HG03558 (cell line): ENCODE data around the gene KRTAP5-9.
"Not testable (repeated sequence)": the region's sequence is repeated elsewhere in the genome, so short reads cannot be mapped to it uniquely, and the experiment has no call there.

ENCODE experiments used
- ATAC-seq: cut with Tn5 transposase; IDR thresholded peaks from one replicate; pipeline ENCODE4 v1.9.1; 2021; ENCODE audit warnings: moderate number of reproducible peaks; ENCODE audit not compliant: unreplicated experiment; ENCODE audit errors: extremely low read depth

The KRTAP5-9 gene

DNA sequence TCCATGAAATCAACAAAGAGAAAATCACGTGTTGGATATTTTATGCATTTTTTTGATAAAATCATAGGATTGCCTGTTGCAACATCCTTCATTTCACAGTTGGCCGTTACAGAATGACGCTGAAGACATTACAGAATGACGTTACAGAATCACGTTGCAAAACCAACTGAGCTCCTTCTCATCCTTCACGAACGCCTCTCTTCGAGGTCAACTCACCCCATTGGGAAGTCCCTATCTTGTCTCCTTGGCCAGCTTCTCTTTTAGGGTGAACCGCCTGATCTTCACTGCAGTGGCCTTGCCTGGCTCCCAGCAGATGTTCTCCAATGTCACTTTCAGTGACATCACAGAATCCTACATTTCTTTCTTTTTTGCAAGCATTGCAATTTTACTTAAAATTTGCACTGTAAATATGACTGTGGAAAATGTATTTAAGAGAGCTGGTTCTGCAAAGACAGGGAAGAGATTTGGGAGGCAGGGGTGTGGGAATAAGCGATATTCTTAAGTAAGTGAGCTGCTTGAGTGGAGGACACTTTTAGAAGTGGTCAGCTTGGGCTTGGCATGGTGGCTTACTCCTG is 16.1 kb upstream of the KRTAP5-9 start:
- no peak for ATAC-seq

DNA sequence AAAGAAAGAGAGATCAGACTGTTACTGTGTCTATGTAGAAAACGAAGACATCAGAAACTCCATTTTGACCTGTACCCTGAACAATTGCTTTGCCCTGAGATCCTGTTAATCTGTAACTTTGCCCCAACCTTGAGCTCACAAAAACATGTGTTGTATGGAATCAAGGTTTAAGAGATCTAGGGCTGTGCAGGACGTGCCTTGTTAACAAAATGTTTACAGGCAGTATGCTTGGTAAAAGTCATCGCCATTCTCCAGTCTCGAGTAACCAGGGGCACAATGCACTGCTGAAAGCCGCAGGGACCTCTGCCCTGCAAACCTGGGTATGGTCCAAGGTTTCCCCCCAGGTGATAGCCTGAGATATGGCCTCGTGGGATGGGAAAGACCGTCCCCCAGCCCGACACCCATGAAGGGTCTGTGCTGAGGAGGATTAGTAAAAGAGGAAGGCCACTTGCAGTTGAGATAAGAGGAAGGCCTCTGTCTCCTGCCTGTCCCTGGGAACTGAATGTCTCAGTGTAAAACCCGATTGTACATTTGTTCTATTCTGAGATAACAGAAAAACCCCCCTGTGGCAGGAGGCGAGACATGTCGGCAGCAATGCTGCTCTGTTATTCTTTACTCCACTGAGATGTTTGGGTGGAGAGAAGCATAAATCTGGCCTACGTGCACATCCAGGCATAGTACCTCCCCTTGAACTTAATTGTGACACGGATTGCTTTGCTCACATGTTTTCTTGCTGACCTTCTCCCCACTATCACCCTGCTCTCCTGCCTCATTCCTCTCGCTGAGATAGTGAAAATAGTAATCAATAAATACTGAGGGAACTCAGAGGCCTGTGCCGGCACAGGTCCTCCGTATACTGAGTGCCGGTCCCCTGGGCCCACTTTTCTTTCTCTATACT is 13.3 kb upstream of the KRTAP5-9 start:
- ATAC-seq = not testable (repeated sequence)

DNA sequence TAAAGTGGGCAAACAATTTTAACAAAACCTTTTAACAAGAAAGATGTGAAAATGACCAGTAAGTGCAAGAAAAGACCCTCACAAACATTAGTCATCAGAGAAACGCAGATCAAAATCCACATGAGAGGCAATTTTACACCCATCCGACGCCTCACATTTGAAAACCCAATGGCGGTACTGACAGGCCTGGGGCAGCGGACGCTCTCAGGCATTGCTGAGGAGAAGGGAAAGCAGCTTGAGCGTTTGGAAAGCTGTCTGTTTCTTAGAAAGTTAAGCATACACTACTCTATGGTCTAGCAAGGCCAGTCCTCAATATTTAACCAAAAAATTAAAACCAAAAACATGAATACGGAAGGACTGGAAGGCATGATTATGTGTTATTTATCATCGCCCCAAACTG is 12.4 kb upstream of the KRTAP5-9 start:
- ATAC-seq = no peak

DNA sequence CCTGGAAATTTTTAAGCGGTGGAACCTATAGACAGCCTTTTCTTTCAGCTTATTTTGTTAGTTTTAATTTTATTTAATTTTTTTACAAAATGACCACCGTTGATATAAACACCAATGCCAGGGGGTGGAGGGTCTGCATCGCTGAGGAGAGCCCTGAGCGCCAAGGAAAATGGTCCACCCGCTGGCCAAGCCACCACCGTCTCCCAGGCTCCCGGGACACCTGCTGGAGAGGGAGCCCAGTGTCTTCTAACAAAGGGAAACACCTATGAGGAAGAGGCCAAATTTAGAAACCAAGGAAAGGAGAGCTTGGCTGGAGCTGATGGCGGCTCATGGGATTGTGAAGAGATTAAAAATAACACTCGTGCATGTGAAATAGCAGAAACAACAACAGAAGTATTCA is 10.7 kb upstream of the KRTAP5-9 start:
- ATAC-seq = no peak

DNA sequence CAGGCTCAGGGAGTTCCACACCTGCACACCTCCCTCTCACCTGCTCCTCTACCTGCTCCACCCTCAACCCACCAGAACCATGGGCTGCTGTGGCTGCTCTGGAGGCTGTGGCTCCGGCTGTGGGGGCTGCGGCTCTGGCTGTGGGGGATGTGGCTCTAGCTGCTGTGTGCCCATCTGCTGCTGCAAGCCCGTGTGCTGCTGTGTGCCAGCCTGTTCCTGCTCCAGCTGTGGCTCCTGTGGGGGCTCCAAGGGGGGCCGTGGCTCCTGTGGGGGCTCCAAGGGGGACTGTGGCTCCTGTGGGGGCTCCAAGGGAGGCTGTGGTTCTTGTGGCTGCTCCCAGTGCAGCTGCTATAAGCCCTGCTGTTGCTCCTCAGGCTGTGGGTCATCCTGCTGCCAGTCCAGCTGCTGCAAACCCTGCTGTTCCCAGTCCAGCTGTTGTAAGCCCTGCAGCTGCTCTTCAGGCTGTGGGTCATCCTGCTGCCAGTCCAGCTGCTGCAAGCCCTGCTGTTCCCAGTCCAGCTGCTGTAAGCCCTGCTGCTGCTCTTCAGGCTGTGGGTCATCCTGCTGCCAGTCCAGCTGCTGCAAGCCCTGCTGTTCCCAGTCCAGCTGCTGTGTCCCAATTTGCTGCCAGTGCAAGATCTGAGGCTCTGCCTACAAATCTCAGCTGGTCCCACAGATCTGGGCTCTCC is 10.1 kb upstream of the KRTAP5-9 start, which contains the start of gene KRTAP5-8:
KRTAP5-8 (plus strand) TSS at position 49 of the 689 bp plus-strand sequence; CDS start at position 80, 31 bp downstream.
- ATAC-seq = not testable (repeated sequence)

DNA sequence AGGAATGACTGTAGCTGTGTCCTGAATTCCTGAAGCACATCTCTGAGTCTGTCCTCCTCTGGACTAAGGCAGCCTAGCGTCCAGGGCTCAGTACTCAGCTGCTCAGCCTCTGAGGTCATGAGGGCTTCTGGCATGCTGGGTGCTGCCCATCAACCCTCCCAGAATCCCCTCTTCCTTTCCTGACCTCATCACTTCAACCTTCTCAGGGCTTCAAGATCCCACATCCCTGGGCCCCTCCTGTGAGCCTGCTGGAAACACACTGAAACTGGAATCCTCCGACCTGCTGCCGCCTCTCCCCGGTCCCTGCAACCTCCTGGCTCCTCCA is 9.6 kb upstream of the KRTAP5-9 start:
- no peak for ATAC-seq

DNA sequence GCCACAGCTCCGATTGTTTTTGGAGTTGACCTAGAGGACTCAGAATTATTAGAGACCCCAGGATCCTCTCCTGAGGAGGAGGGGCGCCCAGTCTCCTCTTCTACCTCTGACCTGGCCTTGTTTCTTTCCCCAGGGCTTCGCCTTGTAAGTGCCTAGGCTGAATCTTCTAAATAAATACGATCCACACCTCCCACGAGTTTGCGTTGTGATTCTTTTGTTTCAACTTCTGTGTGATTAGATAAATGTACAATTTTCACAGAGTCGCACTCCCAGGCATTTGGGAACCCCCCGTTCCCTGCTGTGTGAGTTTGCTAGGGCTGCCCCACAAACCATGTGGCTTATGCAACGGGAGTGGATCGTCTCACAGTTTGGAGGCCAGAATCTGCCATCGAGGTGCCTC is 9.2 kb upstream of the KRTAP5-9 start:
- ATAC-seq = no peak

DNA sequence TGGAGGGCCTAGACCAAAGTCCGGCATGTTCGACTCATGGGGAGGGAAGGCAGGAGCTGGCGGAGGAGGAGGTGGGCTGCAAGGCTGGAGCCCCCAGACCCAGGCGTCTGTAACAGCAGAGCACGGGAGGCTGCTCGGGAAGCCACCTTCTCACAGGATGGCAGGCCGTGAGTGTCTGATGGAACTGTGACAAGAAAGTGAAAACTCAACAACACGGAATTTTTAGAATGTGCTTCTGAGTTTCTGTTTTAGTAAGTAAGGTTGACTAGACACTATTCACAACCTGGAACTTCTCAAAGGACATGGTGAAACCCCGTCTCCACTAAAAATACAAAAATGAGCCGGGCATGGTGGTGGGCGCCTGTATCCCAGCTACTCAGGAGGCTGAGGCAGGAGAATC is 8.2 kb upstream of the KRTAP5-9 start:
- not testable (repeated sequence) for ATAC-seq

DNA sequence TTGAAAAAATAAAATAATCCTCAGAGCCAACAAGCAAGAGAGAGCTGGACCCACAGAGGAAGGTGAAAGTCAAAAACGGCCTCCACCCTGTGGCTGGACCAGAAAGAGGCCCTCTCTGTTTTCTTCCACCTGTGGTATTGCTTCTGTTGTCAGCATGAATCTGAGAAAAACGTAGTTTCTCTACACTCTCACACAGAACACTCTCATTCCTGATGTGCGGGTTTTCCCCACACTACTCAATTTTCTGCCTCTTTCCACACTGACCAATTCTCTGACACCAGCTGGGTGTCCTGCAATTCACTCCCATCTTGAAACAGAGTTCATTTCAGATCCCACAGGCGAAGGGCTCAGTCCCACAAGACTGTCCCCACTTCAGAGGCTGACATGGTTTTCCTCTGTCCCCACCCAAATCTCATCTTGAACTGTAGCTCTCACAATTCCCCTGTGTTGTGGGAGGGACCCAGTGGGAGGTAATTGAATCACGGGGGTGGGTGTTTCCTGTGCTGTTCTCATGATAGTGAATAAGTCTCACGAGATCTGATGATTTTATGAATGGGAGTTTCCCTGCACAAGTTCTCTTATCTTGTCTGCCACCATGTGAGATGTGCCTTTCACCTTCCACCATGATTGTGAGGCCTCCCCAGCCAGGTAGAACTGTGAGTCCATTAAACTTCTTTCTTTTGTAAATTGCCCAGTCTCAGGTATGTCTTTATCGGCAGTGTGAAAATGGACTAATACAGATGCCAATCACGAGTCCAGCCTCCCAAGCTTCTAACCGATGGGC is 7.5 kb upstream of the KRTAP5-9 start:
- ATAC-seq = not testable (repeated sequence)

DNA sequence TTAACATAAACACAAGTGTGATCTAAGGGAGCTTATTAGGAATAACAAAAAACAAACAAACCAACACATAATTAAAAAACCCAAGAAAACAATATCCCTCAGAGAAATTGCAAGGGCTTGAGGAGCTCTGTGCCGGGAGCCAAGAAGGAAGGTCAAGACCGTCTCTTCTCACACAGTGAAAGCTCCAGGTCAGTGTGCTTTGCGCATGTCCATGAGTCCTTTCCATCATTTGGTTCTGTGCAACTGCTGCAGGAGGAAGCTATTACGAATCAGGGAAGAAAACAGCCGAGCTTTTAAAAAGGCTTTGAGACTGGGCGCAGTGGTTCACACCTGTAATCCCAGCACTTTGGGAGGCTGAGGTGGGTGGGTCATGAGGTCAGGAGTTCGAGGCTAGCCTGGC is 5.8 kb upstream of the KRTAP5-9 start:
- ATAC-seq = no peak

DNA sequence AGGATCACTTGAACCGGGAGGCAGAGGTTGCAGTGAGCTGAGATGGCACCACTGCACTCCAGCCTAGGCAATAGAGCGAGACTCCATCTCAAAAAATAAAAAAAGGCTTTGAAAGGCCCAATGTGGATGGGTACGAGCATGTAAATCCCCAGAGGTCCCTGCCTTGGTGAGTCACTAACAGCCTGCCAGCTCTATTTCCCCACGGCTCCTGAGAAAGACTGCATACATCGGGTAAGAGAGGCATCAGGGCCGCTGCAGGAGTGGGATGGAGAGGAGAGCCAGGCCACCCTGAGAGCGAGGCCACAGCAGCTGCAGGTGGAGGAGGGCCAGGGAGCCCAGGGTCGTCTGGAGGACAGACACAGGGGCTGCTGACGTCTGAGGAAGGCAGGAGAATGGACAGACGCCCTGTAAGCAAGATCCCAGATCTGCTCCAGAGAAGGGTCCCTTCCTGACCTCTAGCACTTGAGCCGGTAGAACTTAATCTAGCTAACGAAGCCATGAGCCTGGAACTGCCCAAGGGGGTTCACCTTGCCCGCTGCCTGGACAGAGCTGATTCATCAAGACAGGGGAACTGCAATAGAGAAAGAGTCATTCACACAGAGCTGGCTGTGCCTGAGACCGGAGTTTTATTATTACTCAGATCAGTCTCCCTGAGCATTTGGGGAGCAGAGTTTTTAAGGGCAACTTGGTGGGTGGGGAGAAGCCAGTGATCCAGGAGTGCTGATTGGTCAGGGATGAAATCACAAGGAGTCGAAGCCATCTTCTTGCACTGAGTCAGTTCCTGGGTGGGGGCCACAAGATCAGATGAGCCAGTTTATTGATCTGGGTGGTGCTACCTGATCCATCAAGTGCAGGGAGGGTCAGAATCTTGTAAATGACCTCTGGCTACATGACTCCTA is 5.1 kb upstream of the KRTAP5-9 start:
- no peak for ATAC-seq

DNA sequence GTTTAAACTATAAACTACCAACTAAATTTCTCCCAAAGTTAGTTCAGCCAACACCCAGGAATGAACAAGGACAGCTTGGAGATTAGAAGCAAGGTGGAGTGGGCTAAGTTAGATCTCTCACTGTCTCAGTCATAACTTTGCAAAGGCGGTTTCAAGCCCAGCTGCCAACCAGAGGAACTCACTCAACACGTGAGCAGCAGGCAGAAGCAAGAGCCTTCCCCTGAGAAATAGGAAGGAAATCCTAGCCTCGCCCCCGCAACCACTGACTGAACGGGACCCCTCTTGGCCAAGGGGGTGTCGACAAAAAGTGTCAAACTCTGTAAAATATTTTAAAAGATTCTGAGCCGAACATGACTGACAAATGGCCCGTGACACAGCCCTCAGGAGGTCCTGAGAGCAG is 4.4 kb upstream of the KRTAP5-9 start:
- no peak for ATAC-seq

DNA sequence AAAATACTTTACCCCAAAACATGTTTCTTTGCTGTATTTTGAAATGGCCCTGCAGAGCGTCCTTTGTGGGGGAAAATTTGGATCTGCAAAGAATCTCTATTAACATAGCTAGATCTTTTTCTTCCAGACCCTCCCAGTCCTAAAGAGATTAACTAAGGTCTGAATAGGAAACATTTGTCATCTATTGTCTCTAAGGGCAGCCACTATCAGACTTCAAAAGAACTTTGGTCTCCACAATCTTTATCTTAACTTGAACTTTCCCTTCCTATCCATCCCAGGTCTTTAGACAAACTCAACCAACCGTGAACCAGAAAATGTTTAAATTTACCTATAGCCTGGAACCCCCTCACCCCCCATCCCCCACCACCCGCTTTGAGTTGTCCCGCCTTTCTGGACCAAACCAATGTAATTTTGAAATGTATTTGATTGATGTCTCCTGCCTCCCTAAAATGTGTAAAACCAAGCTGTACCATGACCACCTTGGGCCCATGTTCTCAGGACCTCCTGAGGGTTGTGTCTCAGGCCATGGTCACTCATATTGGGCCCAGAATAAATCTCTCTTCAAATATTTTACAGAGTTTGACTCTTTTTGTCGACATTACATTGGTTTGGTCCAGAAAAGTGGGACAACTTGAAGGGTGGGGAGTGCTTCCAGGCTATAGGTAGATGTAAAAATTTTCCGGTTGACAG is 3.5 kb upstream of the KRTAP5-9 start:
- no peak for ATAC-seq

DNA sequence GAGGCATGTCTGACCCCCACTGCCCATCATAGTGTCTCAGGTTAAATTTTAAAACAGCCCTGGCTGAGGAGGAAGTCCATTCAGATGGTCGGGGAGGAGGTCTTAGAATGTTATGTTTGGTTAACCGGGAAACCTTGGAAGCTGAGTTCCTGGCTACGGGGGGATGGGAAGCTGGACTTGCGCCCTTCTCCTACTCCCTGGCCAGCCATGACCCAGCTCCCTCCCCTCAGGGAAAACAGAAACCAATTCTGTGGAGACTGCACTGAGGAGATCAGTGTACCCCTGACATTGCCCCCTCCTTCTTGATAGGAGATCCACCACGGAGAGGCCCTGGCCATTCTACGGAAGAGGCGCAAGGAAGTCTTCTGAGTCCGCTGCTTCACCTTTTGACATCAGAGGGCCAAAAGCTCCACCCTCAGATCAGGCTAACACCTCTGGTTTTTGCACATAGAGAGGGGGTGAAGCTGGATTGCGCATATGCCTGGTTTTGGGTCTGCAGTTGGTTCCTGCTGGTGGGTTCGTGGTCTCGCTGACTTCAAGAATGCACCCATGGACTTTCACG is 2.7 kb upstream of the KRTAP5-9 start:
- no peak for ATAC-seq

DNA sequence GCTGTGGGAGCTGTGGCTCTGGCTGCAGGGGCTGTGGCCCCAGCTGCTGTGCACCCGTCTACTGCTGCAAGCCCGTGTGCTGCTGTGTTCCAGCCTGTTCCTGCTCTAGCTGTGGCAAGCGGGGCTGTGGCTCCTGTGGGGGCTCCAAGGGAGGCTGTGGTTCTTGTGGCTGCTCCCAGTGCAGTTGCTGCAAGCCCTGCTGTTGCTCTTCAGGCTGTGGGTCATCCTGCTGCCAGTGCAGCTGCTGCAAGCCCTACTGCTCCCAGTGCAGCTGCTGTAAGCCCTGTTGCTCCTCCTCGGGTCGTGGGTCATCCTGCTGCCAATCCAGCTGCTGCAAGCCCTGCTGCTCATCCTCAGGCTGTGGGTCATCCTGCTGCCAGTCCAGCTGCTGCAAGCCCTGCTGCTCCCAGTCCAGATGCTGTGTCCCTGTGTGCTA is 514 bp downstream of the KRTAP5-9 start:
- ATAC-seq = no peak

DNA sequence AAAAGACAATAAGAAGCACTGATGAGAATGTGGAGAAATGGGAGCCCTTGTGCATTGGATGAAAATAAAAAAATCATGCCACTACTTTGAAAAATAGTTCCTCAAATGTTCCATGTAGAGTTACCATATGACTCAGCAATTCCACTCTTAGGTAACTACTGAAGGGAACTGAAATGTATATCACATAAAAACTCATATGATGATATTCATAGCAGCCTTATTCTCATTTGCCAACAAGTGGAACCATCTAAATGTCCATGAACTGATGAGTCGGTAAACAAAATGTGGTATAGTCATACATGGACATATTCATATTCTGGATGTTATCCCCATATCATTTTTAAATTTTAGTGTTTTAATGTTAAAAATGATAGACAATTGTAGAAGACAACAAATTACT is 3.5 kb downstream of the KRTAP5-9 start:
- no peak for ATAC-seq

DNA sequence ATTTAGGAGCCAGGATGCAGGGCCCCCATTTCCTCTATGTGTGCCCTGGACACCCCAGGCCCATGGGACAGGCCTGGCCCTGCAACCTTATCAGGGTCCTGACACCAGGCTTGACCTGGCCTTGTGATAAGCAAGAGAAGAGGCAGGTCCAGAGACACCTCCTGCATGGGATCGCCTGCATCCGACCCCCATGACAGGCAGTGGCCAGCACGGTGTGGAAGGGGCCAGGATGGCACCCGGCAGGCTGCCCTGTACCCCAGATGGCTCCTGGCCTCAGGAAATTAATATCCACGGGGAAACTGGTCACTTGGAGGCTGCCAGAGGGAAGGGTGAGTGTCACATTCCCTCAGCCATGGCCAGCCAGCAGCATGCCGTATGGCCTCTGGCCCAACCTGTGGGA is 6.8 kb downstream of the KRTAP5-9 start:
- ATAC-seq = no peak

DNA sequence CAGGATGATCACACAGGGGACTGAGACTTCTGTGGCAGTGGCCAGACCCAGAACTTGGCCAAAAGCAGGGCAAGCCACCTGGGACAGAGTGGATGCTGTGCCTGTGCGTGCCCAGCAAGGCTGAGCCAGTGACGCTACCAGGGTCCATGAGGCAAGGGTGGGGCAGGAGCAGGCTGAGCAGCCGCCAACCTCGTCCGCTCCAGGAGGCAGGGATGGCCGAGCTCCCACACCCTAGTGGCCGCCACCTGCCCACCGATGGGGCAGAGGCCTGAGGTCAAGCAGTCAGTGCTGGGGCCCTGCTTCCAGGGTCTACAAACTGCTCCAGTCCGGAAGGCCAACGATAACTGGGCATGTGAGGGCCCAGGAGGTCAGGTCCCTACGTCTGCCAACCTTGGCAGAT is 7.3 kb downstream of the KRTAP5-9 start:
- ATAC-seq = no peak

DNA sequence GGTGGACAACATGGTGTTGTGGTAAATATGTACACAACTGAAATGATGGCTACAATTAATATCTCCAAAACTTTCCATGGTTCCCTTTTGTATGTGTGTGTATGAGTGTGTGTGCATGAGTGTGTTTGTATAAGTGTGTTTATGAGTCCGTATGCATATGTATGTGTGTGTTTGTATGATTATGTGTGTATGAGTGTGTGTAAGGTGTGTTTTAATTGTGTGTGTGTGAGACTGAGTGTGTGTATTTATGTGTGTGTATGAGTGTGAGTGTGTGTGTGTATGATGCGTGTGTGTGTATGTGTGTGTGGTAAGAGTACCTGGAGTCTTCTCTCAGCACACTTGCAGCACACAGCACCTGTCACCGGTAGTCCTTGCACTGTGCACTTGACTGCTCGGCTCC is 7.8 kb downstream of the KRTAP5-9 start:
- no peak for ATAC-seq
